GM12874 (cell line): ENCODE measurements around the gene OLFML2B.

Source experiments
- CTCF ChIP-seq: IDR thresholded peaks from 2 replicates; pipeline ENCODE4 v1.5.1; 2011; ENCODE audit warnings: low read depth, mild to moderate bottlenecking, control low read depth, low read length, moderate library complexity; ENCODE audit not compliant: insufficient read depth

The OLFML2B gene

GRCh38 chr1:161993576-161993975 lies 30.1 kb downstream of the OLFML2B start:
- TF ChIP-seq CTCF, result no peak

GRCh38 chr1:161989786-161990185 lies 33.9 kb downstream of the OLFML2B start:
- no peak for TF ChIP-seq CTCF

- TF ChIP-seq CTCF, result no peak
Observed at GRCh38 chr1:161989108-161989507, 34.6 kb downstream of the OLFML2B start.

GRCh38 chr1:161988413-161988812 lies 35.3 kb downstream of the OLFML2B start:
- TF ChIP-seq CTCF, result no peak

- TF ChIP-seq CTCF, result no peak
Observed at GRCh38 chr1:161987872-161988271, 35.8 kb downstream of the OLFML2B start.

GRCh38 chr1:161987303-161987702 lies 36.4 kb downstream of the OLFML2B start:
- no peak for TF ChIP-seq CTCF

- no peak for TF ChIP-seq CTCF
Observed at GRCh38 chr1:161986328-161986727, 37.3 kb downstream of the OLFML2B start.
